Kidney glomerular epithelial cell (primary cell): Measurements from ENCODE around the gene SPATA13.

Experiments used
- DNase-seq: peaks from one replicate; lab custom pipeline; 2025; lab: John Stamatoyannopoulos, UW

Gene SPATA13

DNA sequence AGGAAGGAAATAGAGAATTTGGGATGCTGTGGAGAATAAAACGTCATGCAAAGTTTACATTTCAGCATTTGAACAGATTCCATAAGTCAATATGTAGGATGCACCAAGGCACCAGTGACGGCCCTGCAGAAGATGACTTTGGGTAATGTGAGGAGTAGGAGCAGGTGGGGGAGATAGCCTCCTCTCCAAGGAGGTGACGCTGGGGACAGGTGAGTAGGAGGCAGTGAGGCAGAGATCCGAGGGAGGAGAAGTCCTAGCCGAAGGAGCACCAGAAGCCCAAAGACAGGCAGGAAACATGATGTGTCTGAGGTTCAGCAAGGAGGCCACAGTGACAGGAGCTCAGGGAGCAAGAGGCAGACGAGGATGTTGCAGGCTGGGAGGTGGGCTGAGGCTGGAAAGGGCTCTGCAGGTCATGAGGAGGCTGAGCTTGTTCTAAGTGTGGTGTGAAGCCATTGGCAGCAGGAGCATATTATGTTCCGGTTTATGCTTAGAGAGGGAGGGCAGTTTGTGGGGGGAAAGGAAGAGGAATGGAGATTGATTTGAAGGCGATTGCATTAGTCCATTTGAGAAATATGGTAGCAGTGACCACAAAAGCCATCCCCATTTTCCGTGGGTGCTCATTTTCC lies 93.1 kb downstream of the SPATA13 start:
- DNase-seq = no peak

DNA sequence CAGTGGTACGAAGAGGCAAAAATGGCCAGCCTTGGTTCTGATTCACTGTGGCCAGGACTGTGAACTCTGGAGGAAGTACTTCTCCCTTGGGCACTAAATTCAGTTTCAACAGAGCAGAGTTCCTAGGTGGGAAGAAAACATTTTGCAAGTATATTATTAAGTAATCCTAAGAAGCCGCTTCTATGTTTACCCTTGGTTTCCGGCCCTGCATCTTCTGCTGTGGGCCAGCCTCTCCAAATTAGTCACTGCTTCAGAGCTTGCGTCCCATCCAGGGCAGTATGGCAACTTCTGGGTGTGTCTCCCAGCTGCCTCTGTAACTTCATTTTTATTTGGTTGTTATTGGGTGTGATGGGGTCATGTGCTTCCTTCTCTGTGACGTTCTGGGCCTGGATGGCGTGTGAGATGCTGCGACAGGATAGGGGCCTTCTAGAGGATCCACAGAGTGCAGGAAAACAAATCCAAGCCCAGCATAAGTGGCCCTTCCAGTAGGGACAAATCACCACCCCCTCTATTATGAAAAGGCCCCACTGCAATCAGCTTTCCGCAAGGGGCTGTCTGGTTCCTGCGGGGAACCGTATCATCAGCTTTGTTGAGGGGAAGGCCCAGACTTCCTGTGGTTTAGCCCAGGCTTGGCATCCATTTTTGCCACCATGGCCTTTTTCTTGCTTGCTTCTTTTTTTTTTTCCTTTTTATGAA lies 93.8 kb downstream of the SPATA13 start:
- no peak for DNase-seq

DNA sequence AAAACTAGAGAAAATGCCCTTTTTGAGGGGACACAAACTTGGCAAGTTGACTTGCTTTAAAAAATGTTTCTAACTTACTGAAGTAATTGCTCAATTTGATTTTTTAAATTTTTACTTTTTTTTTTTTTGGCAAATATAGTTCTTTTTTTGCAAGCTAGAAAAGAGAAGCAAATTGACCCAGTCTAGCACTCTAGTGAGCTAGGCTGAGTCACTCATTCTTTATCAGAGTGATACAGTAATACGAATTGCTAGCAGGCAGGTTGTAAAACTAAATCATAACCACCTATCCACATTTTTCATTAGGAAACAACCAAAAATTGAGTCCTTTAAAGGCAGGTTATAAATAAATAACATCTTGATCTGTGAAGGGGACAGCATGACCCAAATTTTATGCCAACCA lies 97.0 kb downstream of the SPATA13 start:
- no peak for DNase-seq

DNA sequence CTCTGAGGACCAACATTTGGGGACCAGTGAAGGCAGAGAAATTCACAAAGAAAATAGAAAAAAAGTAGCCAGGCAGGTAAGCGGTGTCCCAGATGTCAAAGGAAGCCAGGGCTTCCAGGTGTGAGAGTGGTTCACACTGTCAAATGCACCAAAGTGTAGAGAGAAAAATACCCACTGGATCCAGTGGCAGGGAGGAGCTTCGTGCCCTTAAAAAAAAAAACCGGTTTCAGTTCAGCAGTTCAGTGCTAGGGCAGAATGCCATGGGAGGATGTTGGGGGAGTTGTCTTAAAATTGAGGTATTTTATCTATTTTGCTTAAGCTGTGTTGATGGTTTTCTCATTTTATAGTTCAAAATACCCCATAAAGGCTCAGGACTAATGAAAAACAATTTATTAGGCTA lies 101.0 kb downstream of the SPATA13 start:
- DNase-seq = peak; percentile 55

DNA sequence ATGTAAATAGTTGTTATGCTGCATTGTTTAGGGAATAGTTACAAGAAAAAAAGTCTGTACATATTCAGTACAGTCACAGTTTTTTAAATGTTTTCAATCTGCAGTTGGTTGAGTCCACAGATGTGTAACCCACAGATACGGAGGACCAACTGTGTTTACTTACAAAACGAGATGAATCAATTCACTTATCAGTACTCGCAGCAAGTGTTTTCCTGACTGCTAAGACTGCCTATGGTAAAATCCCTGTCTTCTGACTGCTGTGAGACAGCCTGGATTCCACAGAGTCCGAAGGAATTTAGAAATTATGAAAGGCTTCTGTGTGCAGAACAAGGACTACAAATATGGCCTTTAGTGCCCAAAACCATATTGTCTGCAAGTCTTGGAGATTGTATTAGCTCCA lies 103.1 kb downstream of the SPATA13 start:
- no peak for DNase-seq

DNA sequence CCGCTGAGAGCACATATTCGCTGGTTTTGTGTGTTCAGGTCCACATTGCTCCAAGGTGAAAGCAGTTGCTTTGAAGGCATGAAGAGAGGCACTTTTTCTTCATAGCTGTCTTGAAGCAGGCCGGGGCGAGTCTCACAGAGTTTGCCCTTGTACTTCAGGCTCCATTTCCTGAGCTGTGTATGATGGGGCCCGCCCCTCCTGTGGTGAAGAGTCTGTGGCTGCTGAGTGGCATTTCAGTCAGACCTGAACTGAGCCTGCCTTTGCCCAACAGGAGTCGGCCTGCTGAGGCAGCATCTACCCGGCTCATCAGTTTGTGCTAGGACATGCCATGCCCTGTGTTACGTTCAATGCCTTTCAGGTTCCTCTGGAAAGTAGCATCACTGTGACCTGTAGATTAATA lies 104.5 kb downstream of the SPATA13 start:
- no peak for DNase-seq

DNA sequence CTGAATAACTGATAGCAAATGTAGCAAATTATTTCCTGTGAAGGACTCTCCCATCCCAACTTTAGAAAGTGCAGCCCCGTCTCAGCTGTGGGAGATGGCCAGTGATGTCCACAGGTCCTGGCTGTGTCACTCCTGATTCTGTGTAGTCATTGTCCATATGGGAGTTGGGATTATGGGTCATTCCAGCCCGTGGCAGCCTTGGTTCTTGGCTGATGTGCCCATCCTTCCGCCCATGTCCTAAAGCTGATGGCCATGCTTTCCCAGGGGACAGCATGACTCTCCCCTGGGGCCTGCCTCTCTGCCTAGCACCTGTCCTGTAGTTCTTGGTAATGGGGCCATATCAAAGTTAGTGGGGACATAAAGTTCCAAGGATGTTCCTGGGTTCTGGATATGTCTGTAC lies 104.9 kb downstream of the SPATA13 start:
- DNase-seq = no peak

DNA sequence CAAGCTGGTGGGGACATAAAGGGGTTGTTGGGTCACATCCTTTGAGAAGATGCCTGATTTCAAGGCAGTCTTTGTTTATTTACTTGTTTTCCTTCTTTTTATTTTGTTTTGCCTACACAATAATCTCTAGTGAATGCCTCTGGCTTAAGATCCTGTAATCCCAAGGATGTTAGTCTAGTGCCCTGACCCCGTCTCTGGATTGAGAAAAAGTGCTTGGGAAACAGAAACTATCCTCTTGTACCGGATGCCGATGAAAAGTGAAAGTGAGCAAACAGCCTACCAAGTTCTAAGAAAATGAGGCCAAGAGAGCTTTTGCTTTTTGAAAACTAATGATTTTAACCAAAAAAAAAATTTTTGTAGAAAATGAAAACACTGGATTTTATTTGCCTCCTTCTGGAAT lies 106.8 kb downstream of the SPATA13 start:
- DNase-seq = no peak

DNA sequence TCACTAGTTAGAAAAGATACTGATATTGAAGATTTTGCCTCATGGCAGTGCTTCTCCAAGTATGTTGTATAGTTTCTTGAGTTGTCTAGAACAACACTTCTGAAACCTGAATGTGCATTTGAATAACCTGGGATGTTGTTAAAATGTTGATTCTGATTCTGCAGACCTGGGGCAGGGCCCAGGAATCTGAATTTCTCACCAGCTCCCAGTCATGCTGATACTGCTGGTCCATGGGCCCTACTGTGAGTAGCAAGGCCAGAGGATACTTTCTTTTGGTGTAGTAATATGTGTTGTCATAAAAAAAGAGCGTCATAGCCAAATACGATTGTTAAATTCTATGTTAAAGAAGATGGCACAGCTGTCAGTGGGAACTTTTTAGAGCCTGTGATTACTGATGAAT lies 107.3 kb downstream of the SPATA13 start:
- no peak for DNase-seq

DNA sequence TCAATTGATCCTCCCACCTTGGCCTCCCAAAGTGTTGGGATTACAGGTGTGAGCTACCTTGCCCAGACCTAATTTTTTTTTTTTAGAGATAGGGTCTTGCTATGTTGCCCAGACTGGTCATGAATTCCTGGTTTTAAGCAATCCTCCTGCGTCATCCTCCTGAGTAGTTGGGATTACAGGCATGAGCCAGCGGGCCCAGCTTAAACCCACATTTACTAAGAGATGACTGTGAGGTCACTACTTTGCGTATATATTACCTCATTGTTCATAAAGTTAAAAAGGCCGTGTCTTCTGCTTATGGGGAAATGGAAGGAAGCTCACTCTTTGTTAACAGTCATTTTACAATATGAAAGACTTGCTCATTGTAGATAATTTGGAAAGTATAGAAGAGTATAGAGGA lies 109.3 kb downstream of the SPATA13 start:
- no peak for DNase-seq

DNA sequence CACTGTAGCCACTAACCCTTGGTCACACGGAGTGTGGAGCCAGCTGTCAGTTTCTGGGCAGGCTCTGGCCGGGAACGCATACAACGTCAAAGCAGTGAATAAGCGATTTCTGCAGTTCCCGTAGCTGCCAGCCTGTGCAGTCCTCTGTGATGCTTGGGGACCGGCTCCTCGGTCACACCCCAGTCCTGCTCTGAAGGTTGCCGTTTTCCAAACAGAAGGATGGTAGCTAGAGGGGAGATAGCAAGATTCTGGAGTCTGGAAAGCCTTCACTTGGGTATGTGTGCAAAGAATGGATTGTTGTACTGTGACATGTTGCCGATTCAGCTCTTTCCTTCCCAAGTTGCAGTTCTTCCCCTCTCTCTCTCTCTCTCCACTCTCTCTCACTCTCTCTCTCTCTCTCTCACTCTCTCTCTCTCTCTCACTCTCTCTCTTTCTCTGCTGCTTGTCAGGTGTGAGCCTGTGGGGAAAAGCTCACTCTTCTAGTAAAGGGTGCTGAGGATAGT lies 110.2 kb downstream of the SPATA13 start:
- DNase-seq = peak; percentile 69

DNA sequence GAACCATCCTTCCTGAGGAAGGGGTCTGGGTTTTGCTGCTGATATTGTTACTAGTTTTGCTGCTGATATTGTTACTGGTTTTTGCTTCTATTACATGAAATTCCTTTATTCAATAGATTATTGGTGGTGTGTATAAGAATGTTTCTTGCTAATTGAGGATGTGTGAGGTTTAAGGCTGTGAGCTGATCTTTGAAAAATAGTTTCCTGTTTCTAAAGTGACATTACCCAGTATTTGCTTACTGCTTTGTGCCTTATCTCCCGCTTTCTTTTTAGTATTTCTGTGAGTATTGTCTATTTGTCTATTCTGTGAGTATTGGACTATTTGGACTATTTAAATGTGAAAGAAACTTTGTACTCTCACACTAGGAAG lies 110.7 kb downstream of the SPATA13 start:
- no peak for DNase-seq

DNA sequence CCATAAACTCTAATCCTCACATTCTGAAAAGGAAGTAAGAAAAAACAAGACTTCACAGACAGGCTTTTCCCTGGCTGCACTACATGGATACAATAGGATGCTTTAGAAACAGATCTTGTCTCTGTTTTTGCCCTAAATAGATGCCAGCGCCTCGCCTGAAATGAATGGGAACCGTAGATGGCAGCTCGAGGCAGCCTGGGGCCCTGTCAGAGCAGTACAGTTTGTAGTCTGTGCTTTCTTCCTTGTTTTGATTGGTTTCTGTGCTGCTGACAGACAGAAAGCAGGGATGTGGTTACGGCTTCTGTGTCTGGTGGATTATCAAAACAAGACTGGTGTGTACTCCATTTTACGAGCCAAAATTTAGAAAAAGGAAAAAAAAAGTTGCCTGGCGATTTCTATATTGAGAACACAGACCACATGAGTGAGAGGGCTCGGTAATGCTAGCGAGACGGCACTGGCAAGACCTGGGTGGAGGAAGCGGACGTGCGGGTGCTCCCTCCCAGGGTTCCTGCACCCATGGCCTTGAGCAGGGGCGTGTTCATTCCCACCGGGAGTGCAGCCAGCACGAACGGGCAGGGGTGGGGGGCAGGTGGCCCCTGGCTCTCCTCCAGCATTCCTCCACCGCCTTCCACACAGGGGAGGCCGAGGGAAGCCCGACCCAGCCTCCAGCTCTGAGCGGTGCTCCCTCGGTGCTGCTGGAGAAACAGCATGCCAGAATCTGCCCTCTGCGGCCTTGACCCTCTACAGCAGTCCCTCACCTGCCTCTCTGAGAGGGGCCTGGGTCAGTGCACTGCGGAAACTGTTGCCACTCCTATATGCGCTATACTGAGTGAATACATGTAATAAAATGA lies 111.3 kb downstream of the SPATA13 start:
- peak; percentile 59 for DNase-seq

DNA sequence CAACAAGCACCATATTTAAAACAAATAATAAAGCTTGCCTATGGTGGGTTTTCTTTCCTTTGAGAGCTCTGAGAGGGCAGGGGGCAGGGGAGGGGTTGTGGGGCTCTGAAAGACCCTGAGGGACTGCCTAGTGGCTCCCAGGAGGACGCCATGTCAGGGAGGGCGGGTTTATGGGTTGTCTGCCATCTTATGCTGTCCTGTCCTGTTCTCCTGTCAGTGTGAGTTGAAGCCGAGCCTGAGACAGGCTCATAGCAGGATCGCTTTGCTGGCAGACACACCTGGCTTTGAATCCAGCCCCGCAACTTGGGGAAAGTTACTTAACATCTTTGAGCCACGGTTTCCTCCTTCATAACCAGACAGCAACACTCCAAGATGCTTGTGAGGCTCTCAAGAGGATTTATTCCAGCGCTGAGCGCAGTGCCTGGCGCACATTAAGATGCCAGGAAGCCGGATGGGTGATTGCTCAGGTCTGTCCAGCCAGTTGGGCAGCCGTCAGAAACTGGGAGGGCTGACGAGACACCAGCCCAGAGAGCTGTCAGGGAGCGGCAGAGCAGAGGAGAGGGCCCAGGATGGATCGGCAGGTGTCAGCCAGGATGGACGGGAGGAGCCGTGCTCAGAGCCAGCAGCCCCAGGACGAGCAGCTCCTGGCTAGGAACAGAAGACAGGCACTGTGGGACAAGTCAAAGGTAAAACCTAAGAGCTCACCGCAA lies 112.1 kb downstream of the SPATA13 start:
- no peak for DNase-seq

DNA sequence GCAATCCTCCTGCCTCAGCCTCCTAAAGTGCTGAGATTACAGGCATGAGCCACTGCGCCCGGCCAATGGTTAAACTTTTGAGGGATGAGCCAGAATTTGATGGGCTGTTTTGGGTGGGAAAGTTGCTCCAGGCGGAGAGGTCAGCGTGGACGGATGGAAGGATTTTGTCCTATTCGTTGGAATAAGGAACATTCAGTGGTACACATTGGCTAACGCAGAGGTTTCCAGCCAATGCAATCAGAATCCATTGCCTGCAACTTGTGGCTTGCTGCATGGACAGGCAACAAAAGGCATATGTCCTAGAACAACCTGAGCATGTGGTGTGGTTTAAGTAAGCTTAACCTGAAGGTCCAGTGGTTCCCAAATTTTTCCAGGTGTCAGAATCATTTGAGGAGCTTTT lies 113.4 kb downstream of the SPATA13 start:
- no peak for DNase-seq

DNA sequence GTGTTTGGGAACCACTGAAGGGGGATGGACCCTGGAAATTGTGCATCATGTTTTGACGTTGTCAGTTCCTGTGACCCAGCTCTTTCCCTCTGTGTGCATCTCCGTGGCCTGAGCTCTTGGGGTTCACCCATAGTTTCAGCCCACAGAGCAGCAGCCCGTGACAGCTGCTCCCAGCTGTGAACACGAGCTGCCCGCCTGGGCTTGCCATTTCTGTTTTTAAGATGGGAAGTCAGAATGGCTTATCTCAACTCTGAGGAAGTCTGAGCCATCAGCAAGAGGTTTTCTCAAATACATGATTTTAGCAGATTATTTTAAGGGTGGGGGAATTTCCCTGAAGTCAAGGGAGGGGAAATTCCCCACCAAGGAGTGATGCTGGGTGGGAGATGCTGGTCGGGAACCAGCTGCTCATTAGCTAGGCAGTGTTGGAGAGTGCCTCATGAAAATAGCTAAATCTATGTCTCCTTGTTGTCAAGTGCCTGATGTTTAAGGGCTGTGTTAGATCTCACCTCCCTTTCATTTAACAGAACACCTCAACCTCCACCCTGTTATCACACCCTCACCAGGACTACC lies 114.0 kb downstream of the SPATA13 start:
- DNase-seq = no peak

DNA sequence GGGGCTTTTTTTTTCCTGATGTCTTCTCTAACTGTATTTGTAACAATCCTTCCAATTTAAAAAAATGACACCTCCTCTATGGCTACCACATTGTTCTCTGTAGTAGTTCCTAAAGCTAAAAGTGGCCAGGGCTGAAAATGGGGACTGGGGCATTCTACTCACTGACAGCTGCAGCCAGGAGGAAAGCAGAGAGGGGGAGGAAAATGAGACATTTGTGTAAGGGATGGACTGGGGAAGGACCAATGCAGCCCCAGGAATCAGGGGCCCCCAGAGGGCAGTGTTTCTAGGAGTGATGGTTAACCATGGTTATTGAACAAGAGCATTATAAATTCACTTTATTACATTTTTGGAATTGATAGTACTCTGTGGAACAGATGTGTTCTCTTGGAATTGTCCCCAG lies 114.5 kb downstream of the SPATA13 start:
- no peak for DNase-seq

DNA sequence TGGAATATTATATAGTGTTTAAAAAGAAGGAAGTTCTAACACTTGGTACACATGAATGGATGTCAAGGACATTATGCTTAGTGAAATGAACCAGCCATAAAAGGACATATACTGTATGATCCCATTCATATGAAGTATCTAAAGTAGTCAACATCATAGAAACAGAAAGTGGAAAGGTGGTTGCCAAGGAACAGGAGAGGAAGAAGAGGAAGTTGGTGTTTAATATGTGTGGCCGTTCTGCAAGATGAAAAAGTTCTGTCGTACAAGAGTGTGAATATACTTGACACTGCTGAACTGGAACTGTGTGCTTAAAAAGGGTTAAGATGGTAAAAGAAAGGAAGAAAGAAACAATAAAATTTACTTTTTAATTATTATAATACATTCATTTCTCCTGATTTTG lies 115.8 kb downstream of the SPATA13 start:
- DNase-seq = no peak

DNA sequence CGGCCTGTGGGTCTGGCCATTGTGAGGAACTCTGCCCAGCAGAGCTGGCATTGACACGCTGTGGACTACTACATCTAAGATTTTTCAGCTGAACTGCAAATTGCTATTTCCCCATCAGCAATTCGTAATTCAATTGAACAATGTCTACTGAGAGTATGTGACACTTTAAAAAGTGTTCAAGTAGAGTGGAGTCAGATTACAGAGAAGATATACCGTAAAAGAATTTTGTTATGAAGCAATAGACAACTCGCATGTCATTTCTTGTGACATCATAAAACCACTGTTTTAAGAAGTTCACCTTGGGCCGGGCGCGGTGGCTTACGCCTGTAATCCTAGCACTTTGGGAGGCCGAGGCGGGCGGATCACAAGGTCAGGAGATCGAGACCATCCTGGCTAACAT lies 116.3 kb downstream of the SPATA13 start:
- no peak for DNase-seq

DNA sequence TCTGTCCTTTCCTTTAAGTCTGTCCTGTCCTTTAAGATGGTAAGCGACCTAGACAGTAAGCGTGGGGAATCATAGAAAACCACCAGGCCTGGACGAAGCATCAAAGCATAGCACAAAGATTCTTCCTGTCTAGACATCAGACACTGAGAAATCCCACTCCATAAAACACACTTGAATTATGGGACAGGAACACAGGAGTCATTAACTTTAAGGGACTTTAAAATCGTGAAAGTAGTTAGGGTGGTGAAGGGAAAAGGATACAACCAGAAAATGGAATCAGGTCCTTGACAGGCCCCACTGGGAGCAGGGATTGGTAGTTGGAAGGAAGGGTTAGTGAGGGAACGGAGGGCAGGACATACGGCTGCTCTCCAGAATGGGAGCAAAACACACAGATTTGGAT lies 117.2 kb downstream of the SPATA13 start:
- no peak for DNase-seq

DNA sequence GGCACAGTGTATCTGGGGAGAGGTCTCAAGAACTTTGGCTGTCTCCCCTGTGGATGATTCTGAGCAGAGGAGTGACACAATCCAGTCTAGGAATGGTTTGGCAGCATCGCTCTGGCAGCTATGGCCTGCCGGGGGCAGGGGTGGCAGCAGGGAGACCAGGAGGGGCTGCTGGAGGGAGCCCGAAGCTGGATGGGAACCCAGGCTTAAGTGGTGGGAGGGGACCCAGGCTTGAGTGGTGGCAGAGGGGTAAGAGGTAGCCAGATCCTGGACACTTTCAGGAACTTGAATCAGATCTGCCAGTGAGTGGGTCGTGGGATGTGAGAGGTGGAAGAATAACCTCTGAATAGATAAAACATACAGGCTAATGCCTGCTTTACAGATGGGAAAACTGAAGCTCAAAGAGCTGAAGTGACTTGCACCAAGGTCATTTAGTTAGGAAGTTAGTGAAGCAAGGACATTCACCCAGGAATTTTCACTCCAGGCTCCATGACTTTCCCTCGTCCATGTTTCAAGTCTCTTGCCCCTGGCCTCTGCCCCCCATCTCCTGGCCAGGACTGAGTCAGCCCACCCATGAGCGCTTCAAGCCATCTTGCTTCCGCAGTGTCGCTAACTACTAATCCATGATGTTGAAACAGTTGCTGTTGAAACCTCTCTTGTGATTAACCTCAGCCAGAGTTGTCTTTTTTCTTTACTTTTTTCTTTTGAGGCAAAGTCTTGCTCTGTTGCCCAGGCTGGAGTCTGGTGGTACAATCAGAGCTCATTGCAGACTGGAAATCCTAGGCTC lies 119.0 kb downstream of the SPATA13 start:
- no peak for DNase-seq
